GM19099 (cell line): ENCODE measurements around the gene LNPEP.

Source experiments
- POLR2A ChIP-seq: IDR thresholded peaks from 3 replicates; pipeline ENCODE4 v1.6.1; 2011; ENCODE audit warnings: low read depth; ENCODE audit not compliant: insufficient read length; ENCODE audit errors: extremely low read depth

LNPEP gene

GRCh38 chr5:96935559-96936430 is at the start of gene LNPEP:
Gene LNPEP, plus strand, starts transcription at chr5:96936080. Its CDS starts 76 bp downstream, at chr5:96936156.
- peak; percentile 73 for TF ChIP-seq POLR2A

- no peak for TF ChIP-seq POLR2A
Observed at GRCh38 chr5:96893342-96893741, 42.5 kb upstream of the LNPEP start.

GRCh38 chr5:96896276-96896675 is 39.6 kb upstream of the LNPEP start:
- TF ChIP-seq POLR2A = no peak

GRCh38 chr5:96896806-96897205 is 39.1 kb upstream of the LNPEP start:
- TF ChIP-seq POLR2A = no peak

- TF ChIP-seq POLR2A = no peak
Observed at GRCh38 chr5:96901384-96901783, 34.5 kb upstream of the LNPEP start.

- no peak for TF ChIP-seq POLR2A
Observed at GRCh38 chr5:96901841-96902240, 34.0 kb upstream of the LNPEP start.

- no peak for TF ChIP-seq POLR2A
Observed at GRCh38 chr5:96902876-96903275, 33.0 kb upstream of the LNPEP start.

- TF ChIP-seq POLR2A = no peak
Observed at GRCh38 chr5:96903300-96903699, 32.6 kb upstream of the LNPEP start.

GRCh38 chr5:96904054-96904931 is 31.6 kb upstream of the LNPEP start:
- no peak for TF ChIP-seq POLR2A

GRCh38 chr5:96905864-96906263 is 30.0 kb upstream of the LNPEP start:
- no peak for TF ChIP-seq POLR2A

GRCh38 chr5:96909003-96909402 is 26.9 kb upstream of the LNPEP start:
- TF ChIP-seq POLR2A = no peak

GRCh38 chr5:96909435-96909834 is 26.4 kb upstream of the LNPEP start:
- no peak for TF ChIP-seq POLR2A

- no peak for TF ChIP-seq POLR2A
Observed at GRCh38 chr5:96911139-96911538, 24.7 kb upstream of the LNPEP start.

GRCh38 chr5:96913233-96913632 is 22.6 kb upstream of the LNPEP start:
- no peak for TF ChIP-seq POLR2A

GRCh38 chr5:96919754-96920197 is 16.1 kb upstream of the LNPEP start:
- no peak for TF ChIP-seq POLR2A
